B cell (primary cell): ENCODE results near the gene ACAP3. TPM values are rescaled to one million over a fixed set of nuclear protein-coding genes. Genes with fewer than 3 reads are reported as not detected.

Source experiments
- ATAC-seq: fragments of 200-7000 bp; cut with Tn5 transposase; one replicate; pipeline ENCODE4 v1.10.0; 2021; ENCODE audit warnings: low read depth, mild to moderate bottlenecking, moderate number of reproducible peaks, moderate library complexity
- CTCF ChIA-PET: fragments of 350-600 bp; sonication (Branson Sonifier 250); formaldehyde crosslinking; loops from one replicate; lab custom pipeline; 2021; ENCODE audit warnings: antibody characterized with exemption, inconsistent platforms; lab: Charles Lee
- POLR2A ChIA-PET: fragments of 350-600 bp; sonication (Branson Sonifier 250); formaldehyde crosslinking; loops from one replicate; lab custom pipeline; 2021; ENCODE audit warnings: antibody characterized with exemption; lab: Charles Lee
- DNase-seq: peaks from one replicate; pipeline ENCODE4 v3.0.0; 2013
- H2AFZ ChIP-seq: 2 replicates; pipeline ENCODE4 v1.6.1; 2012; ENCODE audit warnings: mild to moderate bottlenecking, low read depth, low read length; ENCODE audit not compliant: insufficient read depth, poor library complexity, severe bottlenecking
- H3K27ac ChIP-seq, 2 donors: 1 replicate in 1 of 2; 2 replicates in 1 of 2; pipeline ENCODE4 v1.5.1; 2012 to 2013; ENCODE audit warnings: low read length in 2 of 2, mild to moderate bottlenecking in 2 of 2, moderate library complexity in 1 of 2
- H3K27me3 ChIP-seq, 4 experiments: fragments of 200-600 bp in 1 of 4; sonication (generic) in 1 of 4; replicated peaks in 1 of 4; 1 replicate in 2 of 4; 2 replicates in 2 of 4; pipeline versions ENCODE4 v1.6.1 to v1.7.0; 2013 to 2016; ENCODE audit warnings: low read length in 3 of 4, mild to moderate bottlenecking in 2 of 4, mixed read lengths in 1 of 4, moderate library complexity in 1 of 4; ENCODE audit not compliant: insufficient read depth in 4 of 4, control insufficient read depth in 3 of 4; ENCODE audit errors: control extremely low read depth in 1 of 4
- H3K36me3 ChIP-seq, 2 experiments: replicated peaks in 1 of 2; 1 replicate in 1 of 2; 2 replicates in 1 of 2; pipeline versions ENCODE4 v1.6.1 to v1.7.1; 2013; ENCODE audit warnings: low read length in 1 of 2; ENCODE audit not compliant: insufficient read depth in 2 of 2, control insufficient read depth in 1 of 2; ENCODE audit errors: control extremely low read depth in 1 of 2, extremely low read depth in 1 of 2
- H3K4me1 ChIP-seq, 2 donors: fragments of 200-600 bp in 1 of 2; sonication (generic) in 1 of 2; 1 replicate in 1 of 2; 2 replicates in 1 of 2; pipeline versions ENCODE4 v1.5.1 to v1.6.1; 2013 to 2017; ENCODE audit warnings: low read length in 2 of 2; ENCODE audit not compliant: control insufficient read depth in 2 of 2, insufficient read depth in 2 of 2
- H3K4me2 ChIP-seq: replicated peaks from 2 replicates; pipeline ENCODE3; 2012; ENCODE audit warnings: mild to moderate bottlenecking, low read depth, low read length; ENCODE audit not compliant: poor library complexity, severe bottlenecking
- H3K4me3 ChIP-seq, 5 experiments: fragments of 200-600 bp in 1 of 5; sonication (generic) in 1 of 5; 1 replicate in 3 of 5; 2 replicates in 2 of 5; pipeline versions ENCODE4 v1.5.1 to v1.7.0; 2011 to 2016; ENCODE audit warnings: low read length in 4 of 5, mild to moderate bottlenecking in 4 of 5, low read depth in 2 of 5, control low read depth in 1 of 5, moderate library complexity in 1 of 5; ENCODE audit not compliant: insufficient read depth in 1 of 5; ENCODE audit errors: control extremely low read depth in 1 of 5, extremely low read depth in 1 of 5
- H3K79me2 ChIP-seq: fragments of 200-600 bp; sonication (generic); one replicate; pipeline ENCODE4 v1.6.0; 2016; ENCODE audit warnings: low read length; ENCODE audit not compliant: control insufficient read depth, insufficient read depth
- H3K9ac ChIP-seq: fragments of 200-600 bp; sonication (generic); 2 replicates; pipeline ENCODE4 v1.6.1; 2017; ENCODE audit warnings: mild to moderate bottlenecking, low read length, moderate library complexity
- H3K9me3 ChIP-seq, 3 donors: one replicate each; pipeline versions ENCODE4 v1.6.1 to v1.7.1; 2013; ENCODE audit warnings: low read length in 2 of 3; ENCODE audit not compliant: control insufficient read depth in 2 of 3, insufficient read depth in 1 of 3; ENCODE audit errors: control extremely low read depth in 1 of 3
- H4K20me1 ChIP-seq: 2 replicates; pipeline ENCODE4 v1.6.0; 2012; ENCODE audit warnings: mild to moderate bottlenecking, low read length; ENCODE audit not compliant: insufficient read depth, control insufficient read depth, poor library complexity, severe bottlenecking
- H3K27ac Mint-ChIP-seq: one replicate; pipeline ENCODE4 v1.8.0; 2021; ENCODE audit warnings: mixed read lengths
- H3K27me3 Mint-ChIP-seq: one replicate; pipeline ENCODE4 v1.8.0; 2021; ENCODE audit warnings: mixed read lengths
- H3K4me1 Mint-ChIP-seq: one replicate; pipeline ENCODE4 v1.8.0; 2021; ENCODE audit warnings: mixed read lengths
- H3K4me3 Mint-ChIP-seq: one replicate; pipeline ENCODE4 v1.8.0; 2021; ENCODE audit warnings: mixed read lengths
- H3K9me3 Mint-ChIP-seq: one replicate; pipeline ENCODE4 v1.8.0; 2022; ENCODE audit warnings: mixed read lengths; ENCODE audit not compliant: insufficient read depth
- EZH2 ChIP-seq: IDR thresholded peaks from 2 replicates; pipeline ENCODE4 v1.6.1; 2012; ENCODE audit warnings: borderline replicate concordance, low read depth, mild to moderate bottlenecking, moderate library complexity, low read length; ENCODE audit not compliant: insufficient read depth, poor library complexity, severe bottlenecking
- WGBS: methylation state at CpG from one replicate; pipeline ENCODE4 v1.1.5; 2013; ENCODE audit warnings: missing lambda C conversion rate; ENCODE audit not compliant: insufficient coverage; 5-methylcytosine and 5-hydroxymethylcytosine counted together
- intact Hi-C: fragments of 100-400 bp; cut with micrococcal nuclease; formaldehyde crosslinking; loops from one replicate; pipeline ENCODE4 v1.10.0; 2022
- polyA plus RNA-seq: library from polyadenylated mRNA; depleted of rRNA; stranded (reverse); fragments of >200 nt; gene quantifications from 2 replicates; pipeline ENCODE4 v1.2.3, GENCODE V29; 2012
- total RNA-seq, 2 donors: library from RNA; stranded (reverse); fragments of 120-200 nt in 1 of 2; gene quantifications; 1 replicate in 1 of 2; 2 replicates in 1 of 2; pipeline versions ENCODE4 v1.2.3 to v1.2.4, GENCODE V29; 2013 to 2022
- TF ChIP-seq, protein P1 (sequence below): fragments of 200-600 bp; IDR thresholded peaks from one replicate; pipeline ENCODE4 v1.8.0; 2022; ENCODE audit warnings: antibody characterized with exemption, mild to moderate bottlenecking

Gene ACAP3
- total and polyA plus RNA-seq, 2 donors (not counting 1 experiment from before 2014, with no cell fraction given) = 40.7 to 124 TPM

DNA sequence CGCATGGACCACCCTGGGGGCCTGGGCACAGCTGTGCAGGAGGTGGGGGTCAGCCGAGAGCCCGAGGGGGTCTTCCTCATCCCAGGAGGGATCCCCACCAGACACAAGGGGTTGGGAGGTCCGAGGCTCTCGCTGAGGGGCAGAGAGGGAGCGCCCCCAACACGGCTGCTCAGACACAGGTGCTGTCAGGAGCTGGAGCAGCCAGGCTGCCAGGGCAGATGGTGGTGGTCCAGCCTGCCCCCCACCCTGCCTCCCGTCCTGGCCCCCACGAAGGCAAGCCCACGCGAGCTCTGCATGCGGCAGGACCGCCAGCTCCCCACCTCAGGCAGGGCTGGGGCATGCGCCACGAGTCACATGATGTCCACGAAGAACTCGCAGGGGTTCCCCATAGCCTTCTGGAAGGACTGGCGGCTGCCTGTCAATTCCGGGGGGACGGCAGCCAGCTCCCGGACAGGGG lies 28.1 kb upstream of the ACAP3 start:
- Histone ChIP-seq H3K27ac (no peak overlapping the region), H3K4me3 (no peak overlapping the region), H3K27me3 (no peaks in the 10 kb centered on the region), H3K4me2 (no peak overlapping the region), H2AFZ (no peak overlapping the region), H3K9ac (no peak overlapping the region), H3K9me3 (peaks cover 0 to 7% (median 0%) of the 10 kb centered on the region in 3 donors), H3K4me1 (peaks cover 0 to 8% of the 10 kb centered on the region in 2 donors), H3K36me3 (peaks cover 0 to 12% of the 10 kb centered on the region in 2 experiments), H4K20me1 (no peaks in the 10 kb centered on the region), H3K79me2 (no peaks in the 10 kb centered on the region)
- no peak overlapping the region for H3K27ac Mint-ChIP-seq
- no peak for TF ChIP-seq EZH2
- TF ChIP-seq, protein P1, sequence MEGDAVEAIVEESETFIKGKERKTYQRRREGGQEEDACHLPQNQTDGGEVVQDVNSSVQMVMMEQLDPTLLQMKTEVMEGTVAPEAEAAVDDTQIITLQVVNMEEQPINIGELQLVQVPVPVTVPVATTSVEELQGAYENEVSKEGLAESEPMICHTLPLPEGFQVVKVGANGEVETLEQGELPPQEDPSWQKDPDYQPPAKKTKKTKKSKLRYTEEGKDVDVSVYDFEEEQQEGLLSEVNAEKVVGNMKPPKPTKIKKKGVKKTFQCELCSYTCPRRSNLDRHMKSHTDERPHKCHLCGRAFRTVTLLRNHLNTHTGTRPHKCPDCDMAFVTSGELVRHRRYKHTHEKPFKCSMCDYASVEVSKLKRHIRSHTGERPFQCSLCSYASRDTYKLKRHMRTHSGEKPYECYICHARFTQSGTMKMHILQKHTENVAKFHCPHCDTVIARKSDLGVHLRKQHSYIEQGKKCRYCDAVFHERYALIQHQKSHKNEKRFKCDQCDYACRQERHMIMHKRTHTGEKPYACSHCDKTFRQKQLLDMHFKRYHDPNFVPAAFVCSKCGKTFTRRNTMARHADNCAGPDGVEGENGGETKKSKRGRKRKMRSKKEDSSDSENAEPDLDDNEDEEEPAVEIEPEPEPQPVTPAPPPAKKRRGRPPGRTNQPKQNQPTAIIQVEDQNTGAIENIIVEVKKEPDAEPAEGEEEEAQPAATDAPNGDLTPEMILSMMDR = no peak
- peaks cover 2% of the 10 kb centered on the region for H3K4me1 Mint-ChIP-seq
- intact Hi-C loops = no loop called here
- CTCF ChIA-PET = no interaction called here
- 93% methylated on average over 19 of the region's 21 CpGs for WGBS
- ATAC-seq = no peak
- no peaks in the 10 kb centered on the region for H3K9me3 Mint-ChIP-seq
- no peaks in the 10 kb centered on the region for H3K27me3 Mint-ChIP-seq
- POLR2A ChIA-PET = no interaction called here
- no peak for DNase-seq
- no peak overlapping the region for H3K4me3 Mint-ChIP-seq

DNA sequence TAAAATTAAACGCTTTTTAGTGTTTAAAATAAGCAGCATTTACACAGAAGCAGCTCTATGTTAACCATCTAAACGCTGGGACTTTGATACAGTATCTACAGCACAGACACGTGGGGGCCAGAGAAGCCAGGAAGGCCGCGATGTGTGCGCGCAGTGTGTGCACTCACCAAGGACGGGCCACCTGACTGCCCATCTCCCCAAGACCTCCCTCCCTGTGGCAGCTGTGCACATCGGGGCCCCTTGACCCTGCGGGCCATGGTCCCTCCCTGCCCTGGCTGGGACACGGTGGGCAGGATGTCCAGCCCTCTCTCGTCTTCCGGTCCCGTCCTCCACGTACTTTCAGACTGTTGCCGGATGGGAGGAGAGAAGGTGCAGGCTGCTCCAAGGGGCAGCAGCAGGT lies 27.6 kb upstream of the ACAP3 start:
- no peak overlapping the region for H3K4me3 ChIP-seq
- no peak overlapping the region for H3K27ac ChIP-seq
- H3K9me3 ChIP-seq = peaks cover 0 to 9% (median 0%) of the 10 kb centered on the region in 3 donors
- no peaks in the 10 kb centered on the region for H3K27me3 Mint-ChIP-seq
- H3K4me3 Mint-ChIP-seq = no peak overlapping the region
- H3K27me3 ChIP-seq = no peaks in the 10 kb centered on the region
- POLR2A ChIA-PET = no interaction called here
- peaks cover 0 to 11% of the 10 kb centered on the region in 2 experiments for H3K36me3 ChIP-seq
- peaks cover 2% of the 10 kb centered on the region for H3K4me1 Mint-ChIP-seq
- DNase-seq = no peak
- 91% methylated on average over 13 of the region's 16 CpGs for WGBS
- no peaks in the 10 kb centered on the region for H3K79me2 ChIP-seq
- no peak overlapping the region for H2AFZ ChIP-seq
- H3K4me2 ChIP-seq = no peak overlapping the region
- no peak overlapping the region for H3K9ac ChIP-seq
- no peaks in the 10 kb centered on the region for H4K20me1 ChIP-seq
- intact Hi-C loops = no loop called here
- no peak for ATAC-seq
- H3K9me3 Mint-ChIP-seq = no peaks in the 10 kb centered on the region
- H3K4me1 ChIP-seq = peaks cover 0 to 13% of the 10 kb centered on the region in 2 donors
- TF ChIP-seq, protein P1 = no peak
- TF ChIP-seq EZH2 = no peak
- CTCF ChIA-PET = no interaction called here
- H3K27ac Mint-ChIP-seq = no peak overlapping the region
